Smooth muscle cell of the pulmonary artery (primary cell): Measurements from ENCODE around the gene MYO10. TPM values are rescaled to one million over a fixed set of nuclear protein-coding genes. Genes with fewer than 3 reads are reported as not detected.

Experiments used
- total RNA-seq: library from RNA; depleted of rRNA; stranded (reverse); fragments of >200 nt; gene quantifications from 2 replicates; pipeline ENCODE4 v1.2.3, GENCODE V29; 2014

The MYO10 gene
- total RNA-seq, result 58.3 and 127 TPM in 2 replicates

DNA sequence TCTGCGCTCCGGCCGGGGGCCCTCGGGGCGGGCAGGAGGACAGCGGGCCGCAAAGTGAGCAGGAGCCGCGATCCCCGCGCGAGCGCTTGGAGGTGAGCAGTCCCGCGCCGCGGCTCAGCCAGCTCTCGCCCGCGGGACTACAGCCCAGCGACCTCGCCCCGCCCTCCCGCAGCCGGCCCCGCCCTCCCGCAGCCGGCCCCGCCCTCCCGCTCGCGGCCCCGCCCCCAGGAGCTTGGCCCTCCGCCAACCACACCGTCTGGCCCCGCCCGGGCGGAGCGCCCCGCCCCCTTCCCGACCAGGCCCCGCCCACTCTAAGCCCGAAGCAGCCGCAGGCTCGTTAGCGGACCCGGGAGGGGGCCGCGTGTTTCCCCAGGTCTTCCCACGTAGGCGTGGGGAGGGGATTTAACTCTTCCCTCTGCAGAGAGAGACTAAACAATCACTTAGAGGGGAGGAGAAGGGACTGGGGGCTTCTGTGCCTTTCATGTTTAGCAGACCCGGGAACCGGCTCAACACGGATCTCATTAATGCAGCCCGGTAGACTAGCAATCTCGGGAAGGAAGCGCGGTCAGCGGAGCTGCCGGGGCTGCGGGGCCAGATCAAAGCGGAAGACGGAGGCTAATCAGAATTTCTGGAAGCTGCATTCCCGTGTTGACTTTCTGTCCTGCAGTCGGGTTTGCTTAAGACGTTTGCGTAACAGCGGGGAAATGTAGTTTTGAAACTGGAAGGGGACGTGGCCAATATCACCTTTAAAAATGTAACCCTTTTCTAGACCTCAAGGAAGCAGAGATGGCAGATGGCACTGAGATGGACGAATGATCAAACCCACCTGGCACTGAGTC, at the start of gene MYO10:
Gene MYO10, minus strand, starts transcription at position 139 of the 839 bp plus-strand sequence. CDS start 480 bp downstream, outside the sequence.

DNA sequence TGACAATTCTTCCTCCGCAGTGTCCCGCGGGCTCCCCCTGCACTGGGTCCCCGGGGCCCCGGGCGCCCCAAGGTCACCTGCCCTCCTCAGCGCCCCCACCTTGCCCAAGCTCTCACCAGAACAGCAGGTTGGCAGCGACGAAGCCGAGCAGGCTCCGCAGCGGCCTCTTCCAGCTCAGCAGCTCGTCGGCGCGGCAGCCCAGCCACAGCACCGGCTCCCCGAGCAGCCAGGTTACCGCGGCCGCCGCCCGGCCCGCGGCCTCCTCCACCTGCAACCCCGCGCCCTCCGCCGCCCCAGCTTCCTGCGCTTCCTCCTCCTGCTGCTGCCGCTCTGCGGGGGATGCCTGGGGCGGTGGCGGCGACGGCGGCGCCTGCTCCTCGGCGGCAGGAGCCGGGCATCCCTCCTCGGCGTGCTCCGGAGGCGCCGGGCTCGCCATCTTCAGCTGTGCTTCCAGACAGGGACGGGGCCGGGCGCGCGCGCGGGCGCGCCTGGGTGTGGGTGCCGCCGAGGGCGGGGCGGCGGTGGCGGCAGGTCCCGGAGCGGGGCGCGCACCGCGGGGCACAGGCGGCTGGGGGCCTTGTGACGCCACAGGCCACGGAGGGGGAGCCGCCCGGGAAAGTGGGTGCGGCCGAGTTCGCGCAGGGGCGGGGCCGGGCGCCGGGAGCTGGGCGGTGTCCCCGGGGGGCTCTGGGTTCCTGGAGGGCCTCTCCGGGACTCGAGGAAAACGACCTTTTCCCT, 319.4 kb downstream of the MYO10 start, which contains the start of gene RETREG1:
Gene RETREG1, minus strand, starts transcription at position 462 of the 738 bp plus-strand sequence. Its CDS starts 26 bp downstream, at position 436.

